ENCODE measurements around the gene IFNK.

IFNK gene

DNA sequence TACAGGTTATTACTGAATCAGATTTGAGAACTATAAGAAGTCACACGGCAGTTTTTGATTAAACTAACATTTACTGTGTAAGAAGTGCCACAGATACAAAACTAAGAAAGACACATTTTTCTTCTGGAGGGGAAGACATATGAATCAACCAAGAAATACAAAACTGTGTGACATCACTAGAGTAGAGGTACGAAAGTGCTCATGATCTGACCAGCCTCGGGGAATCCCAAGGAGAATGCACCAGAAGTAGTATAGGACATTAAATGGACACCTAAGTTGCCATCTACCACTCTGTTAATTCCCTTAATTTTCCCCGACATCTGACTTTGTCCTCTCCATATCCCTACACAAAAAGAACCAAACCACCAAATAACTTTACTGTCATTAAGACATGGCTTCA lies 5.3 kb upstream of the IFNK start:
- Mint-ChIP-seq H3K4me3 (no peak overlapping the region), H3K36me3 (ENCODE audit: insufficient read depth) (no peaks in the 10 kb centered on the region), H3K4me1 (no peaks in the 10 kb centered on the region), H3K9me3 (no peaks in the 10 kb centered on the region), H3K27me3 (peaks cover 9% of the 10 kb centered on the region), H3K27ac (ENCODE audit: low read depth) (no peak overlapping the region)
- DNase-seq (ENCODE audit: low spot score in 2 of 2) (no peak), ATAC-seq (replicated peaks; ENCODE audit: extremely low read depth, poor library complexity, severe bottlenecking) (no peak)

GRCh38 chr9:27519466-27520465 lies 4.3 kb upstream of the IFNK start:
- ATAC-seq (replicated peaks; ENCODE audit: extremely low read depth, poor library complexity, severe bottlenecking) (no peak), DNase-seq (ENCODE audit: low spot score in 2 of 2) (no peak)
- Mint-ChIP-seq H3K9me3 (no peaks in the 10 kb centered on the region), H3K4me3 (no peak overlapping the region), H3K27ac (ENCODE audit: low read depth) (no peak overlapping the region), H3K27me3 (peaks cover 9% of the 10 kb centered on the region), H3K36me3 (ENCODE audit: insufficient read depth) (no peaks in the 10 kb centered on the region), H3K4me1 (no peaks in the 10 kb centered on the region)

- Mint-ChIP-seq H3K27me3 (peaks cover 9% of the 10 kb centered on the region), H3K36me3 (ENCODE audit: insufficient read depth) (no peaks in the 10 kb centered on the region), H3K9me3 (no peaks in the 10 kb centered on the region), H3K27ac (ENCODE audit: low read depth) (no peak overlapping the region), H3K4me1 (no peaks in the 10 kb centered on the region), H3K4me3 (no peak overlapping the region)
- DNase-seq (ENCODE audit: low spot score in 2 of 2) (no peak), ATAC-seq (replicated peaks; ENCODE audit: extremely low read depth, poor library complexity, severe bottlenecking) (no peak)
Observed at GRCh38 chr9:27520986-27521385, 3.1 kb upstream of the IFNK start.

DNA sequence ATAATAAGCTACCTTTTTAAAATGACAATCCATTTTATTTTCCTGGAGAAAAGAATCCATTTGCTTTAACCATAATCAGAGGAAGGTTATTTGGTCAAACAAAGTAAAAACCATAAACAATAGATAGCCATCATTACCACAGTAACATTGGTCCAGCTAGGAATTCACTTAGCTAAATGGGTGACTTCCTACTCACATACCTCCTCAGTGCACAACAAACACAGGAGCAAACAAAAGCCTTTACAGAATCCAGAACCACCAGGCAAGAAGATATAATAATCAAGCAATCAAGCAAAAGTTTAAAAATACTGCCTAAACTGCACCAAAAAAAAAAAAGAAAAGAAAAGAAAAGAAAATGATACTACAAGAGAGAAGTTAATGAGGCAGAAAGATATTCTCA lies 949 bp upstream of the IFNK start:
- Mint-ChIP-seq H3K36me3 (ENCODE audit: insufficient read depth) (peaks cover 2% of the 10 kb centered on the region), H3K4me3 (no peak overlapping the region), H3K4me1 (peaks cover 2% of the 10 kb centered on the region), H3K27me3 (peaks cover 9% of the 10 kb centered on the region), H3K27ac (ENCODE audit: low read depth) (no peak overlapping the region), H3K9me3 (no peaks in the 10 kb centered on the region)
- ATAC-seq (replicated peaks; ENCODE audit: extremely low read depth, poor library complexity, severe bottlenecking) = no peak
- DNase-seq (ENCODE audit: low spot score in 2 of 2) = no peak

DNA sequence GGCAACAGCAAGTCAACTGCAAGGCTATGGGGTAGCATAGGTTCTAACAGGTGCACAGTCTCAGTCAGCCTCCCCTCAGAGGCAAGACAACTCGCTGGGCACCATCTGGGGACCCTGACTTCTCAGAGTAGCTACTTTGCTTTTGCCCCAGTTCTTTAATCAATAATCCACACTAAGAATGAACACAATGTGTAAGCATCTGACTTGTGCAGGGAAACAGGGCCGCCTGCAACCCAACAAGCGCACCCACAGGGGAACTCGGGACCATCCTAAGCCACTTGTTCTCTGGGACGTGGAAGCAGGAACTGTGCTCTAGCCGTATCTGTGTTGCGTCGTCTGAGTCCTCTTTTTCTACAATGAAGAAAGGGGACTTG lies 3.6 kb downstream of the IFNK start:
- Mint-ChIP-seq H3K9me3 (no peaks in the 10 kb centered on the region), H3K36me3 (ENCODE audit: insufficient read depth) (peaks cover 3% of the 10 kb centered on the region), H3K27me3 (no peaks in the 10 kb centered on the region), H3K4me1 (peaks cover 17% of the 10 kb centered on the region), H3K4me3 (peak overlapping the region; percentile 85), H3K27ac (ENCODE audit: low read depth) (no peak overlapping the region)
- DNase-seq (ENCODE audit: low spot score in 2 of 2) (no peak), ATAC-seq (replicated peaks; ENCODE audit: extremely low read depth, poor library complexity, severe bottlenecking) (no peak)

GRCh38 chr9:27528076-27528885 lies 4.2 kb downstream of the IFNK start:
- Mint-ChIP-seq H3K27me3 (no peaks in the 10 kb centered on the region), H3K4me3 (peak overlapping the region; percentile 85)

GRCh38 chr9:27528886-27529315 lies 4.8 kb downstream of the IFNK start:
- Mint-ChIP-seq H3K27ac (ENCODE audit: low read depth) (no peak overlapping the region), H3K27me3 (no peaks in the 10 kb centered on the region), H3K36me3 (ENCODE audit: insufficient read depth) (peaks cover 3% of the 10 kb centered on the region), H3K4me3 (peak overlapping the region; percentile 85), H3K4me1 (peaks cover 17% of the 10 kb centered on the region), H3K9me3 (no peaks in the 10 kb centered on the region)
- ATAC-seq (replicated peaks; ENCODE audit: extremely low read depth, poor library complexity, severe bottlenecking) (peak; percentile 60), DNase-seq (ENCODE audit: low spot score in 2 of 2) (peak; percentile 14 to 22)

More at GRCh38 chr9:27528076-27528885, 4.2 kb downstream of the IFNK start:
- Mint-ChIP-seq H3K9me3 (no peaks in the 10 kb centered on the region), H3K36me3 (ENCODE audit: insufficient read depth) (peaks cover 3% of the 10 kb centered on the region), H3K4me1 (peaks cover 17% of the 10 kb centered on the region), H3K27ac (ENCODE audit: low read depth) (no peak overlapping the region)
- ATAC-seq (replicated peaks; ENCODE audit: extremely low read depth, poor library complexity, severe bottlenecking) (peak; percentile 60), DNase-seq (ENCODE audit: low spot score in 2 of 2) (peak in 1 of 2 donors; percentile 25)

DNA sequence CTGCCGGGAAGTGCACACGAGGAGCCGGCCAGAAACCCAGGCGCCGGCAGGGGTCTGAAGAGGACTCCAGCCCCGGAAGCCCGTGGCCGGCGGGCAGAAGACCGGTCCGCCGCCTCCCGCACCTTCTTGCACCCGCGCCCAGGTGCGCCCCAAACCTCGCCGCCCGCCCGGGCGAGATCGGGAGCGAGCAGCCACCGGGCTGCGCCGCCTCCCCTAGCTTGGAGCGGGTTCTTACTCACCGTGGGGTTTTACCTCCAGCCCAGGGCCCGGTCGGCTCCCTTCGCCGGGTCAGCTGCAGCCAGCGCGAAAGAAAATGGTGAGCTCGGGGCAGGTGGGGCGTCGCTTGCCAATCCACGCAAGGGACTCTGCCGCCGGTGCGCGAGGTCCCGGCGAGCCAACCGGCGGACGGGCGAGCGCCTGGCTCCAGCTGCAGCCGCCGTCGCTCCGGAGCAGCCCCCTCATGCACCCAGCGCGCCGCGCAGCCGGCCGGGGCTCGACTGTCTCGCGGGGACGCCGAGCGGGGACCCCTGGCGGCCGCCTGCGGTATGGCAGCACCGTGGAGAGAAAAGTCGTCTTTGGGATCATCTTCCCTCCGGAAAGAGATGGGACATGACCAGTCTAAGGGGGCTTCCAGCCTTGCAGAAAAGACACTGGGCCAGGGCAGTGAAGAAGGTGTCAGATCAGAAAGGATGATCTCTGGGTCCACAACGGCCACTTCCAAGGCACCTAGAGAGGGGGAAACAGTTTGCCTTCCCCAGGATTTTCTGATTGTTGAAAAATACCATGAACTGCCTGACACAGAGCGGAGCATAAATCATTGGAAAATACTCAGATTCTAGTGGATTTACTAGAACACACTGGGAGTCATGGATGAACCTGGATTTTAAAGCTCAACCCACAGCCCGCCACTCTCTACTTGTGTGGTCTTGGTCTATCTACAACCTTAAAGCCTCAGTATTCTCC lies 5.5 kb downstream of the IFNK start, which contains the start of gene MOB3B:
Gene MOB3B (minus strand): TSS at position 499 of the 963 bp plus-strand sequence. CDS start 74,264 bp downstream, outside the sequence.
- Mint-ChIP-seq H3K4me3 (peak within 1 kb of the TSS; percentile 85), H3K27me3 (no peaks in the 10 kb centered on the region), H3K27ac (ENCODE audit: low read depth) (no peak within 1 kb of the TSS), H3K36me3 (ENCODE audit: insufficient read depth) (peaks cover 3% of the 10 kb centered on the region), H3K9me3 (no peaks in the 10 kb centered on the region), H3K4me1 (peaks cover 17% of the 10 kb centered on the region)
- DNase-seq (ENCODE audit: low spot score in 2 of 2) (peak; percentile 57 to 69), ATAC-seq (replicated peaks; ENCODE audit: extremely low read depth, poor library complexity, severe bottlenecking) (peak; percentile 78)

DNA sequence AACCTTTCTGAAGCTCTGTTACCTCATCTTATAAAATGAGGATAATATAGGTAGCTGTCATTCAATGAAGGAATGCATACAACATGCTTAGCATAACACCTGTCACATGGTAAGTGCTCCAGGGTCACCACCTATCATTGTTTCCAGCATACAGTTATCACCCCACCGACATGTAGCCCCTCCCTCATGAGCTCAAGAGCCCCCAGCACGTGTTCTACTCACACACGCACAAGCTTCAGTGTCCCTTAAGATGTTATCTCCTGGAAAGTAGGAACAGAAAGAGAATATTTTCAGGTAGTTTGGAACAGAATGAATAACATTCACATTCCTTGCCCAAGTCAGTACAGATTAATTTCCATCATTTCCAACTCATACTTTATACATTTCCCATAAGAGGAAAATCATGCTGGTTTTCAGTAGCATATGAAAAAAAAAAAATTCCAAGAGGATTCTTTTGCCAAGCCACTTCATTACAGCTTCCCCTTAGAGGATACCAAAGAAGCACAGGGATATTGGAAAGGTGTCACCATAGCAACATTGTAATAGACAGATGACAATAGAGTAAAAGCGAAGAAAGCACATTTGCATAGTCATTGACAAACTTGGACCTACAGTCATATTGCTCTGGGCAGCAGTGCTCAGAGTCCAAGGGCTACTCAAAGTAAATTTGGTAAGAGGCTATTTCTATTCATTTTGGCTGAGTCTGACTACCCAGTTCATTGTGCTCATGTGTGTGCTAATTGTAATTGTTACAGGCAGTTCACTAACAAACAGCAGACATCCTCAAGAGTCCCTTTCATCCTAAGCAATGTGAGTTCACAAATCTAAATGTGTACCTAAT lies 7.0 kb downstream of the IFNK start:
- Mint-ChIP-seq H3K27me3 (no peaks in the 10 kb centered on the region), H3K9me3 (no peaks in the 10 kb centered on the region), H3K36me3 (ENCODE audit: insufficient read depth) (peaks cover 3% of the 10 kb centered on the region), H3K27ac (ENCODE audit: low read depth) (no peak overlapping the region), H3K4me3 (no peak overlapping the region), H3K4me1 (peaks cover 17% of the 10 kb centered on the region)
- ATAC-seq (replicated peaks; ENCODE audit: extremely low read depth, poor library complexity, severe bottlenecking) (no peak), DNase-seq (ENCODE audit: low spot score in 2 of 2) (no peak)

GRCh38 chr9:27532046-27532445 lies 8.0 kb downstream of the IFNK start:
- H3K4me3 Mint-ChIP-seq = no peak overlapping the region
- H3K9me3 Mint-ChIP-seq = no peaks in the 10 kb centered on the region
- ATAC-seq (replicated peaks; ENCODE audit: extremely low read depth, poor library complexity, severe bottlenecking) (no peak), DNase-seq (ENCODE audit: low spot score in 2 of 2) (no peak)
- no peak overlapping the region for H3K27ac Mint-ChIP-seq (ENCODE audit: low read depth)
- H3K4me1 Mint-ChIP-seq = peaks cover 17% of the 10 kb centered on the region
- no peaks in the 10 kb centered on the region for H3K27me3 Mint-ChIP-seq
- peaks cover 3% of the 10 kb centered on the region for H3K36me3 Mint-ChIP-seq (ENCODE audit: insufficient read depth)

- Mint-ChIP-seq H3K9me3 (no peaks in the 10 kb centered on the region), H3K27ac (ENCODE audit: low read depth) (no peak overlapping the region), H3K4me3 (no peak overlapping the region)
Observed at GRCh38 chr9:27533311-27533710, 9.2 kb downstream of the IFNK start.

More at GRCh38 chr9:27533311-27533710, 9.2 kb downstream of the IFNK start:
- Mint-ChIP-seq H3K4me1 (peaks cover 13% of the 10 kb centered on the region), H3K27me3 (no peaks in the 10 kb centered on the region), H3K36me3 (ENCODE audit: insufficient read depth) (peaks cover under 1% of the 10 kb centered on the region)
- DNase-seq (ENCODE audit: low spot score in 2 of 2) (no peak), ATAC-seq (replicated peaks; ENCODE audit: extremely low read depth, poor library complexity, severe bottlenecking) (no peak)
